Stimulated activated CD4-positive, alpha-beta T cell treated with anti-CD3 and anti-CD28 coated beads, TNF-alpha, amount 100 ng/mL, for 48 hours (primary cell): Measurements from ENCODE around the gene CDKN2B-AS1.

Experiments used
- DNase-seq, 3 donors: peaks; one replicate each; pipeline ENCODE4 v3.0.0-alpha.2; 2020; ENCODE audit warnings: low read depth in 3 of 3

The CDKN2B-AS1 gene

DNA sequence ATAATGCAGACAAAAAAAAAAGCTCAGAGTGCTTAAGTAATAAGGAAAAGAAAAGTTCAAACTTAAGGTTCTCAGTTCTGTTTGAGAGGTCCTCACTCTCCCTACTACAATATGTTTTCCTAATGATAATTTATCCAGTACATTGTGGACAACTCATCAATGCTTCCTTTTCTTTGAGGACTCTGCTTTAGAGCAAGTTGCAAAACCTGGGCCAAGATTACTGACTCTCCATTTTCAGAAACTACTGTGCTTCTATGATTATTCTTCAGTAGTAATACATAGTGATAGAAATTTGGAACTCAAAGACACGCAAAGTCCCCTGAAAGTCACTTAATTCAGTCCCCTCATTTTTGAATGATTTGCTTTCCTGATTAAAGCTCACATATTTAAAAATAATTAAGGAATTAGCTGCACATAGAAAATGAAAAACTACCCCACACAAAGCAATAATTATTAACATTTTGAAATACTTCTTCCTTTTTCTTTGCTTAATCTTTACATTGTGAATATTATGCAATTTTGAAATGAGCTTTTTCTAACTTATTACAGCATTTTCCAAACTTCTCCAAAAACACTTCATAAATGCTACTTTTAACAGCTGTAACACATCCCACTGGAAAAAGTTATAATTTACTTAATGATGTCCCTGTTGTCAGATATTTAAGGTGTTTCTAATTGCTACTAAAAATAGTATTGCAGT, 11.6 kb upstream of the CDKN2B-AS1 start:
- no peak for DNase-seq

DNA sequence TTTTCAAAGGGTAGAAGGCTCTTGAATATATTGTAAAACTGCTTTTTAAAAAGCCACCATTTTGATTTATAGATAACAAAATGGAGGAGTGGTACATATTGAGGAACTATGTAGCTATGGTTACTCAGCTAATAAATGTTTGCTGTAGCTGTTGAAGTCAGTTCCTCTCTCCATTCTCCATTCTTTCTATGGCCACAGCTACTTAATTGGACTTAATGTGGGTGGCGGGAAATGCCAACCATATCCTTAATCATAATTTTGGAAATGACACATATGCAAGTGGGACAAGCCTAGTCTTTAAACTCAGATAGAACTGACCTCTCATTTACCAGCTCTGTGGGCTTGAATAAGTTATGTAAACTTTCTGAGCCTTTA, 11.0 kb upstream of the CDKN2B-AS1 start:
- DNase-seq: no peak

DNA sequence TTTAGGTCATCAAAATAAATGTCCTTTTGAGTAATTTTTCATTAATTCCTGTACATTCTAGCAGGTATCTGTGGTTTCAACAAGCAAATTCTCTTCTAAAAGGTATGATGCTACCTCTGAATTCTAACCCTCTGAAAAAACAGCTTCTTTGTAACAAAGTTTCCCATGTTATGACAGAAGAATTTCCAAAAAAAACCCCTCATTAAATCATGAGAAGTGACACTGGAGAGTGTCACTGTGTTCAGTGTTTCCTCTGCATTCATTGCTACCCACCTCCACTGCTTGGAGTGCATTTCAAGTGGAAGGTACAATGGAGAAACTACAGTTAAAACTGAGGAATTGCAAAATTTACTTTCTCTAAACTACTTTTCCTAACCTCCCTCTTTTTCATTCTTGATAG, 10.5 kb upstream of the CDKN2B-AS1 start:
- DNase-seq: no peak

DNA sequence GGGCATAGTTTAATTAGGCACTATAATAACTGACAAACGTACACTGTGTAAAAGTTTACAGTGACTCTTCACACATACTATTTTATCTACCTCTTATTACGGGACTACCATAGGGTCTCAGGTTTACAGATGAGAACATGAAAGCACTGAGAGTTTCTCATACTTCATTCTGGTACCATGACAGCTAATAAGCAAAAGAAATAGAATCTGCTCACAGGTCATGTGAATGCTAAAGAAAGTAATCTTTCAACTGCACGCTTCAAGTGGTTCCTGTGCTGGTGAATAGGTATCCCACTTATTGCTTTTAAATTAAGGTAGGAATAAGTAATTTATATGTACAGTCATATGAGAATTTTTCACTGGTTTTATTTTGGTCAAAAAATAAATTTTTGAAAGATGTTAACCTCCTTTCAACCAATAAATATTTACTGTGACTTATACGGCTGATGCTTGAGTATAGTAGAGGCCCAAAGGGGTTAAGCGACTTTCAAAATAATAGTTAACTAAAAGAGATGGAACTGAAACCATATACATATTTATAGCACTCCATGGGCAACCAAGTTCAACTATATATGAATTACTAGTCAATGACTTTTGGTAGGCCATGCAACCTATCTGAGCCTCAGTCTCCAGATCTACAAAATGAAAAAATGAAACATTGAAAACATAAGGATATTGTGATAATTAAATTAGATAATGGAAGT, 8.5 kb upstream of the CDKN2B-AS1 start:
- DNase-seq: no peak

DNA sequence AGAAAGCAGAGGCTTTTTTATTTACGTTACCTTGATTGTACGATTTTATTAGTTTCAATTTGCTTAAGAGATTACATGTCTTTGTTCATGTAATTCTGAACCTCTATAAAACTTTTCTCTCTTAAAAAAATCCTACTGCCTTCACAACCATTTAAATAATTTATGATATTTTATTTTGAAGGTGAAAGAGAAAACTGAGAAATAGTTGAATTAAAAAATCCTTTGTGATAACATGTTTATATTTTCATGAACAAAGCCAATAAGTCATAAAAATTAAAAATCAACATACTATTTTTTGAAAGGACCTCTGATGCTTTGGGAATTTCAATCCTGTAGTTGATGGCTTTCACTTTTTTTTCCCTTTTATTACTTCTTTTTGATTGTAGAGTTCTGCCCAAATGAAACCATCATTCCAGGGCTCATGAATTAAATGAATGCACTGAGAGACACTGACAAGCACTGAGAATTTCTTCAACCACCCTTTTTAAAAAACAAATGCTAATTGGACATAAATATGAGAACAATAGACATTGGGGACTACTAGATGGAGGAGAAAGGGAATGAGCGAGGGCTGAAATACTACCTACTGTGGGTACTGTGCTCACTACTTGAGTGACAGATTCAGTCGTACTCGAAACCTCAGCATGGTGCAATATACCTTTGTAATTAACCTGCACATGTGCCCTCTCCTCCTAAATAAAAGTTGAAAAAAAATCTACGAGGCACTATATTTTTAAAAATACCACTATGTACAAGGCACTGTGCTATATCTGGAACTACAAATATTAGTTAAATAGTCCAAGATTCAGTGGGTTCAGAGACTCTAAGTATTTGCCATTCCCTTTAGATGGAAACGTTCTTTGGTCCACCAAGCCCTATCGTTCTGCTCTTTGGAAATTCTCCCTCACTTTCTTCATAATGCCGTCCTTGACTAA, 6.3 kb upstream of the CDKN2B-AS1 start:
- no peak for DNase-seq

DNA sequence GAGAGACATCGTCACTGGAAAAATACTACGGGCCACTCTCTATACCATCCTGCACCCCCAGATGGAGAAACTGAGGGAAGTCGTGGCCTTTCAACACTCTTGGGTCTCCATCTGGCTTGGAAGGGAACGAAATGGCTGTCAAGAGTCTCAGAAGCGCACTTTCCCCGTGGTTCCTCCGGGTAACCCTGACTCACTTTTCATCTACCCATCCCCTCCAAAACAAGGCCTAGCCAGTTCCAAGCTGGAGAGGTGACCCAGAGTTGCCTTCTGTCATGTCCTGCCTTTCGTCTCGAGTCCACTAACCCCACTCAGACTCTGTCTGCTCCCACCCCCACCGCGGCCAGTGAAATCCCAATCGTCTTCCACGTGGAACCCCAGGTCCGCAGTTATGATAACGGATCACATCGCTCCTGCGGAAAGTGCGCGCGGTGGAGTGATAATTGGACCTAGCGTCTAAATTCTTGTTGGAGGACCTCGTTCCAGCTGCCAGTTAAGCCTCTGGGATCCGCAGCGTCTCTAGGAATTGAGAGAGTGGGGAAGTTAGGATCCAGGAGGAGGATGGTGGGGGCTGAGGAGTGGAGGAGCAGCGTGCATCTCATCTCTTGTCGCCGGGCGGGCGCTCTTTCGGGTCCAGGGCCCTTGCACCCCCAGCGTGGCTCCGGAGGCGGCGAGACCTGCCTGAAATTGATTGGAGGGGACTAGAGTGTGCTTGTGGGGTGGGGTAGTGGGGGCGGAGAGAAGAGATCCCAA, 5.0 kb upstream of the CDKN2B-AS1 start:
- DNase-seq: no peak

DNA sequence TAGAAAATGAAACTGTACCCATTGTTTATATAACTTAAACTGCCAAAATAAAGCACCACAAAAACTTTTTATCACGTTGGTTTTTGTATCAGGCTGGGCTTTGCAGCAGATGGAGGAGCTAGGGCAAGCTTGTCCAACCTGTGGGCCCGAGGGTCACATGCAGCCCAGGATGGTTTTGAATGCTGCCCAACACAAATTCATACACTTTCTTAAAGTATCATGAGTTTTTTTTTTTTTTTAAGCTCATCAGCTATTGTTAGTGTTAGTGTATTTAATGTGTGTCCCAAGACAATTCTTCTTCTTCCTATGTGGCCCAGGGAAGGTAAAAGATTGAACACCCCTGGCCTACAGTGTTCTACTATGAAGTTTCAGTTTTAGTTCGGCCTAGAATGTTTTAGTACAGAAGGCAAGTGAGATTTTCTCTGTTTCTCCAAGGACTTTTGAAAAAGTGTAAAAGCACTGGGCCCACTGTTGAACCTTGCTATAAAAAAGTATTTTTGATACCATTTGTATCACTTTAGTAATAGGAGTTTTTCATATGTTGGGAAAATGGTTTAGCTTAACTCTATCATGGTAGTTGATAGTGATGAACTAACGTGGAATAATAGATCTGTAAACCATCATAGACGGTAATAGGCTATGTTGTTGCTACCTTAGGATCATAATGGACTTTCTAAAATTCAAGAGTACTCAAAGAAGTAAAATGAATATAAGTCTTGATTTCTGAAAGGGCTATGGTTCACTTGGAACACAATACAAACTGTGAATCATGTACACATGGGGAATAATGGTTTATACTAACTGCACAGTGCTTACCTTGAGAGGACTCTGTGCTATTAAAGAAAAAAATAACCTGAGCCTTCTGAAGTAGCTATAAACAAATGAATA, 3.3 kb upstream of the CDKN2B-AS1 start:
- no peak for DNase-seq

DNA sequence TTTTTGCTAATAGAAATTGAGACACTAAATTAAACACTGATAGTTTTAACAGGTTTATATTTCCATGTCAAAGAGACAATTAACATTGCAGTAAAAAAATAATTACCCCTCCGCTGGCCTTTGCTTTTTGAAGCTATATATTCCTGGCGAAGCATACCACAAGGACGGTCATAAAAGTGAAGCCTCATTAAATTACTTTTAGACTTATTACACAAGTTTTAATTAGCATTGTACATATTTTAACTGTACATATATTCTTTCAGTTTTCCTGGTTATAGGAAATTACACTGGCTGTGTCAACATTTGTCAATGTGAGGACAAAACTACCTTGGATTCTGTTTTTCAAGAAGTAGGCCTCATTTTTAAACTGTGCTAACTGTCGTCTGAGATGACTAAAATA, 1.6 kb upstream of the CDKN2B-AS1 start:
- no peak for DNase-seq

DNA sequence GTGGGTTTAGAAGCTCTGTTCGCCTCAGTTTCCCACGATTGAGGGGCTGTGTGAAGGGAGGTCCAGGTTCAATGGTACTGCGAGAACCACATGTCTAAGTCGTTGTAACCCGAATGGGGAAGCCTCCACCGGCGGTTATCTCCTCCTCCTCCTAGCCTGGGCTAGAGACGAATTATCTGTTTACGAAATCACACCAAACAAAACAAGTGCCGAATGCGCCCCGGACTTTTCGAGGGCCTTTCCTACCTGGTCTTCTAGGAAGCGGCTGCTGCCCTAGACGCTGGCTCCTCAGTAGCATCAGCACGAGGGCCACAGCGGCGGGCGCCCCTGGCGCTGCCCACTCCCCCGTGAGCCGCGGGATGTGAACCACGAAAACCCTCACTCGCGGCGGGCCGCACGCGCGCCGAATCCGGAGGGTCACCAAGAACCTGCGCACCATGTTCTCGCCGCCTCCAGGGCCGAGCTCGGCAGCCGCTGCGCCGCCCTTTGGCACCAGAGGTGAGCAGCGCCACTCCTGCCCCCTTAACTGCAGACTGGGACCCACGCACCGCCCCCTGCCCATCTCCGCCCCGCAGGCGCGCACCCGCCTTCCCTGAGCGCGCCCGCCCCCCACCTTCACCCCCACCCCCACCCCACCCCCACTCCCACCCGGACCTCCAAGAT, 567 bp upstream of the CDKN2B-AS1 start, which contains the start of gene CDKN2A:
TSS of gene CDKN2A (minus strand) at position 500 of the 663 bp plus-strand sequence.
- no peak for DNase-seq

DNA sequence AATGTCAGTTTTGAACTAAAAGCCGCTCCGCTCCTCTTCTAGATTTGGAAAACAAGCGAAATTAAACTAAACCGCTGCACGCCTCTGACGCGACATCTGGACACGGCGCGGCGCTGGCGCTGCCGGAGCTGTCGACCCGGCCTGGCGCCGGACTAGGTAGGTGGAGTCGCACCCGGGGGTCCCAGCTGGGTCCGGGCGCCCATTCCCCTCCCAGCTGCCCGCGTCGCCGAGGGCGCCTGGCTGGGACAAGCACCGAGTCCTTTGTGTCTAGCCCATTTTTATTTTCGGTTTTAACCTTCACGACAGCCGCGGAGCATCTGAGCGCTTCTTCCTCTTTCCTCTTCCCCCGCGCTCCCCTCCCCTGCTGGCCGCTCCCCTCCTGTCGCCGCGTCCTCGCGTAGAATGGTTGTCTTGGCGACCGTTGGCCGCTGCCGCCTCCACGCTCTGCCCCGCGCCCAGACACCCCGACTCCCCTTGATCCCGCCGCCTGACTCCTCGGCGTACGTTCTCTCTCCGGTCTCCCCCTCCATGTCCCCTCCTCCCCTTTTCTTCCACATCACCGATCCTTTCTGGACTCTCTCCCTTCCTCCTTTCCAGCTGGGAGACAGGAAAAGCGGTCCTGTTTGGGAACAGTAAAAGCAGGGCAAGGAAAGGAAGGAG, 545 bp downstream of the CDKN2B-AS1 start:
- peak in 1 of 3 donors; percentile 45 for DNase-seq

DNA sequence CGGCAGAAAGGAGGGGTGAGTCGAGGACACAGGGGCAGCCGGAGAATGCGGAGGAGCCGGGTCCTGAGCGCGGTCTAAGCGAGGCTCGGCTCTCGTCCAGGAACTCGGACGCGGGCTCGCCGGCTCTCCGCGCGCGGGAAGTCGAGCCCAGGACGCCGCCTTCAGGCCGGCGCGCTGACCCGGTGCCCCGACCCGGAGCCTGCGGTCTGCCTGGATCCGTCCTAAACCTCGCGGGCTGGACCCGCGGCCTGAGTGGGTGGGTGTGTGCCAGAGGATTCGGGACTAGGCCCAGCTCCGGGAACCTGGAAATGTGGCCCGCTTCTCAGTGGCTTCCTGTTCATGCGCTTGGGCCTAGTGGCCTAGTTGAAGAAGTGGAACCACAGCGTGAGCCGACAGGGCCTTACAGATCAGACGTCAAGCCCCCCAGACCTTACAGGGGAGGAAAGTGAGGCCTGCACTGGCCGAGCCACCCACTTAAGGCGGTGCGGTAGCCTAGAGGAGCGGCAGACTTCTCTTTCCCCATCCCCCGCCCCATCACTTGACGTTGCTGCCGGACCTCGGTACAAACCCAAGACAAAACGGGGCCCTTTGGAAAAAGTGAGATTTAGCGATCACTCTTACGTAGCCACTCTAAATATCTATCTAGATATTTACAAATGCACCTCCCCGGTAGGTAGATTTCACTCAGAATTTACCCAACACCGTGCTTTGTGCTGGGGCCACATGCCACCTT, 1.2 kb downstream of the CDKN2B-AS1 start:
- no peak for DNase-seq

DNA sequence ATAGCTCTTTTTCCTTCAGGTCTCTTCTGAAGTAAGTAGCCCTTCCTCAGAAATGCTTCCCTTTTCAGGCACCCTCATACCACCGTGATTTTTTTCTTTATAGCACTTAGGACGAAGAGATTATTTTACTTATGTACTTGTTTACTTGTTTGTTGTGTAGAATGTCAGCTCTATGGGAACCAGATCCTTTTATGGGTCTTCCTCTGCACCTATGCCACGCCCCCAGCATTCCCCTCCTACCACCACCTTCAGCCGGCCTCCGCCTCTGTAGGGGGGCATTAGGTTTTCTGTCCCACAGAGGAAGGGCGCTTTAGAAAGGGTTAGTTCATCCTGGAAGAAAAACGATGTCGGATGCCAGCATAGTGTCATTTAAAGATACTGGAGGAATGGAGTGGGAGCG, 1.8 kb downstream of the CDKN2B-AS1 start:
- DNase-seq: no peak

DNA sequence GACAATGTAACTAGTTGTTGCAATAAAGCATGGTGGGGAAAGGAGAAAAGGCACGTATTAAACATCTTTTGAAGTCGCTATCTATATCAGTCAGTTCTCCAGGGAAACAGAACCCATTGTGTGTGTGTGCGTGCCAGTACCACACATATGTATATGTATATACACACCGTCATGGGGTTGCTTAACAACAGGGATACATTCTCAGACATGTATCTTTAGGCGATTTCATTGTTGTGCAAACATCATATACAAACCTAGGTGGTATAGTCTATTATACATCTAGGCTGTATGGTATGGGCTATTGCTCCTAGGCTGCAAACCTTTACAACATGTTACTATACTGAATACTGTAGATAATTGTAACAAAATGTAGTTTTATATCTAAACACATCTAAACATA, 2.3 kb downstream of the CDKN2B-AS1 start:
- no peak for DNase-seq

DNA sequence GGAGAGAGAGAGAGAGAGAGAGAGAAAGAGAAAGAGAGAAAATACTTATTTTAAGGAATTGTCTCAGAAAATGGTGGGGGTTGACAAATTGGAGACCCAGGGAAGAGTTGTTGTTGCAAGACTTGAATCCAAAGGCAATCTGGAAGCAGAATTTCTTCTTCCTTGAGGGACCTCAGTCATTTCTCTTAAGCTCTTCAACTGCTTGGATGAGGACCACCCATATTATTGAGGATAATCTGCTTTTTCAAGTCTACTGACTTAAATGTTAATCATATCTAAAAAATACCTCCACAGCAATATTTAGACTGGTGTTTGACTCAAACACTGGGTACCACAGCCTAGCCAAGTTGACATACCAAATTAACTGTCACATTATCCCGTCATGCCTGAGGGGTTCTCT, 2.9 kb downstream of the CDKN2B-AS1 start:
- DNase-seq: no peak

DNA sequence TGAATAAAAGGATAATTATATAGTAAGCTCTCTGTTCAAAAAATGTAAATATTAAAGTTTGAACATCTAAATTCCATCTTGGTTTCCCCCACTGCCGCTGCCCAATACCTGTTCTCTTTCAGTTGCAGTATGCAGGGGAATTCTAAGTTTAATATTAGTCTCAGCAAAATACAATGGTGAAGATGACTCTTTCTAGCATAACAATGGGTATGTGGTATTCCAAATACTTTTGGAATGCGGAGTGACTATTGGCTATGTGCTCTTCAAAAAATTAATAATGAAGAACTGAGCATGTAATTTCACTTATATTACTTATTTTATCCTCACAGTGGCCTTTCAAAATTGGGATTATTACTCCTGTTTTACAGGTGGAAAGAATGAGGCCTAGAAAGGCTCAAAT, 3.4 kb downstream of the CDKN2B-AS1 start:
- DNase-seq: no peak

DNA sequence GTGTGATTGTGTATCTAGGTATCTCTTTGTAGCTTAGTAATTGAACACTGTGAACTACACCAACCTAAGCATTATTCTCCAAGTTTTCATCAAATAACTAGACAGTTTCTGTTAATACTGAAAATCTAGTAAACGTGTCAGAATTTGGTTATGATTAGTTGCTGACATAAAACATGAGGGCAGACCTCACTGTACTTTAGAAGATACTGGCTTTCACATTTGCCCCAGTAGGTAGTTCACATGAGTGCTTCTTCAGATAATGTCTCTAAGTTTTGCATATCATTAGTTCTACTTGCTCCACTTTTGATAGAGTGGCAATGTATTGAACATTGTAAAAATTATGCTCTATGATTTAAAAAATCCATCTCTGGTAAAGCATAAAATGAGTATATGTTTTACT, 7.4 kb downstream of the CDKN2B-AS1 start:
- no peak for DNase-seq

DNA sequence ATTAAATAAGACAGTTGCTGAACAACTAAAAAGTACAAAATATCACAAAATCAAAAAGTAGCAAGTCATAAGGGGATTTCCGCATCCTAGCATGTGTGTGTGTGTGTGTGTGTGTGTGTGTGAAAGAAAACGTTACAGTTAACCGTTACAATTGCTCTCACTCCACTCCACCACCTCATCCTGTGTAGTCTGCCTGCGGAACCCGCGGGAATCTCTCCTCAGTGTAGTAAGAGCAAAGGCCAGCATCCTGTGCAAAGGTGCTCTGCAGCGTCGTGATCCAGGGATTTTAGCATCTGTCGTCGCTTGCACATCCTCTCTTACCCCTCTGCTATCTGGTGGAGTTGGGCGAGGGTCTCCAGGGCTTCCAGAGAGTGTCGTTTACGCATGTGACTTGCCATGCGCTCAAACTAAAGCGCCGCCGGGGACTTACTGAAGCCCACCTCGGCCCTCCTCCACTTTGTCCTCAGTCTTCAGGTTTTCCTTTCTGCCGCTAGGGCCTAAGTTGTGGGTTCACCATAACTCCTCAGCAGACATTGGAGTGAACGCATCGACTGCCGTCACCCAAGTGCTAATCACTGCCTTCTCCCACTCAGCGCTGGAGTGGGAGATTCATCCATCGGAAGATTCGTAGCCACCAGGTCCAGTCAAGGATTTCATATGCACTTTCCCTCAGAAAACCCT, 10.6 kb downstream of the CDKN2B-AS1 start:
- DNase-seq: no peak
